Cardiac fibroblast (primary cell): ENCODE results near the gene P2RY14.

Source experiments
- DNase-seq, 2 donors: peaks; one replicate each; pipeline versions ENCODE4 v3.0.0 to v3.0.0-alpha.2; 2010; ENCODE audit warnings: low read depth in 2 of 2
- H3K4me3 ChIP-seq, 2 donors: replicated peaks in 1 of 2; 1 replicate in 1 of 2; 2 replicates in 1 of 2; pipeline ENCODE4 v1.5.1; 2011; ENCODE audit warnings: low read depth in 2 of 2, low read length in 2 of 2, mild to moderate bottlenecking in 2 of 2, moderate library complexity in 1 of 2
- TF ChIP-seq, protein P1 (sequence below): IDR thresholded peaks from one replicate; pipeline ENCODE4 v1.5.1; 2011; ENCODE audit warnings: low read depth, mild to moderate bottlenecking, low read length, inconsistent platforms

The P2RY14 gene

DNA sequence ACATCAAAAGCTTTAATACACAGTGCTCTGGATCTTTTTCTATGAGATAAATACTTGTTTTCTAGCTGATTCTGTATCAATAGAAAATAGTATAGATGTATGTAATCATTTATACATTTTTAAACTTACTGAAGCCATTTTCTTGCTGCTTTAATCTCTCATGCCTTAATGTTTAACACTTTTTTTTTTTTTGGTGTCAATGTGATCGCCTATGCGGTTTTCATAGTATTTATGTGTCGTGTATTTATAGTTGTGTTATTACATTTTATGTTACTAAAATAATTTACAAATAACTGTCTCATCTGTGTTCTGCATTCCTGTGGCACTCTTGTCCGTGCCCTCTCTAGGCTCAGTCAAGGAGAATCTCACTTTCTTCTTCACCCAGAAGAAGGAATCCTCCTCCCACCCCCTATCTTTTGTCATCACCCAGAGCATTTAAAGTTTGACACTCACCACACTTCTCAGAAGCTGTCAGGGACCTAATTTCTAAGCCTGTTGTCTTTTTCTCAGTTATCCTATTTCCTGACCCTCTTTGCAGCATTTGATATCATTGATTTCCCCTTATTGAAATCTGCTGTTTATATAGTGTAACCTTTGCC is 54.0 kb downstream of the P2RY14 start:
- no peak overlapping the region for H3K4me3 ChIP-seq
- no peak for DNase-seq
- TF ChIP-seq, protein P1, sequence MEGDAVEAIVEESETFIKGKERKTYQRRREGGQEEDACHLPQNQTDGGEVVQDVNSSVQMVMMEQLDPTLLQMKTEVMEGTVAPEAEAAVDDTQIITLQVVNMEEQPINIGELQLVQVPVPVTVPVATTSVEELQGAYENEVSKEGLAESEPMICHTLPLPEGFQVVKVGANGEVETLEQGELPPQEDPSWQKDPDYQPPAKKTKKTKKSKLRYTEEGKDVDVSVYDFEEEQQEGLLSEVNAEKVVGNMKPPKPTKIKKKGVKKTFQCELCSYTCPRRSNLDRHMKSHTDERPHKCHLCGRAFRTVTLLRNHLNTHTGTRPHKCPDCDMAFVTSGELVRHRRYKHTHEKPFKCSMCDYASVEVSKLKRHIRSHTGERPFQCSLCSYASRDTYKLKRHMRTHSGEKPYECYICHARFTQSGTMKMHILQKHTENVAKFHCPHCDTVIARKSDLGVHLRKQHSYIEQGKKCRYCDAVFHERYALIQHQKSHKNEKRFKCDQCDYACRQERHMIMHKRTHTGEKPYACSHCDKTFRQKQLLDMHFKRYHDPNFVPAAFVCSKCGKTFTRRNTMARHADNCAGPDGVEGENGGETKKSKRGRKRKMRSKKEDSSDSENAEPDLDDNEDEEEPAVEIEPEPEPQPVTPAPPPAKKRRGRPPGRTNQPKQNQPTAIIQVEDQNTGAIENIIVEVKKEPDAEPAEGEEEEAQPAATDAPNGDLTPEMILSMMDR, result no peak

DNA sequence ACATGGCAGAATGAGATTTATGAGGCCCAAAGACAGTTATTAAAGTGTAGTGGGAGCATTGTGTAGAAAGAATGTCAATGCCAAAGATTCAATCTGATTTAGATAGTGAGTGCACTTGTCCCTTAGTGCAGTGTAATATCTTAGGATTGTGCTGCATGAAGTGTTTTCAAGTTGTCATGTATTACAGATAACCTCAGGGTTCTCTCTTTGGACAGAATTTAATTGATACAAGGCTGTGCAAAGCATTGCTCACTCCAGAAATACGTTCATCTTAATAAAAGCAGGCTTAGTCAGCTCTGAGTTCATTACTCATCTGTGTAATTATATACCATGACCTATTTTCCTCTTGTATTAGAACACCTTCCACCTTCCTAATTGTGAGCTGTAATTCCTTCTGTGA is 59.3 kb downstream of the P2RY14 start:
- H3K4me3 ChIP-seq, result no peak overlapping the region
- TF ChIP-seq, protein P1, result no peak
- DNase-seq, result peak; percentile 43 to 64

DNA sequence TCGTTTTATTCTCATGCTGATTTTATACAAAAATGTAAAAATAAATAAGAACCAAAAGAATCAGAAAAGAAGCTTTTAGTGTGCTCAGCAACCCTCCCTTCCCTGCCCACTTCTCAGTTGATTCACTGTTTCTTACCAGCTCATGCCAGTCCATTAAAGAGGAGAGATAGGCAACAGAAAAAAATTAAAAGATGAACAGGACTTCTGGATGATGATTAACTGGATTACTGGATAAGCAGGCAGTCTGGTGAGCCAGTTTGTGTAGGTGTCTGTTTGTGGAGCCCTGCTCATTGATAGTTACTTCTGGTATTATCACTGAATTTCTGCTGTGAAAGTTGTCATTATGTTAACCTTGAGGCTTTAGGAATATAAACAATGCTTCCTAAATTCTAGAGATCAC is 60.2 kb downstream of the P2RY14 start:
- H3K4me3 ChIP-seq, result no peak overlapping the region
- TF ChIP-seq, protein P1, result no peak

DNA sequence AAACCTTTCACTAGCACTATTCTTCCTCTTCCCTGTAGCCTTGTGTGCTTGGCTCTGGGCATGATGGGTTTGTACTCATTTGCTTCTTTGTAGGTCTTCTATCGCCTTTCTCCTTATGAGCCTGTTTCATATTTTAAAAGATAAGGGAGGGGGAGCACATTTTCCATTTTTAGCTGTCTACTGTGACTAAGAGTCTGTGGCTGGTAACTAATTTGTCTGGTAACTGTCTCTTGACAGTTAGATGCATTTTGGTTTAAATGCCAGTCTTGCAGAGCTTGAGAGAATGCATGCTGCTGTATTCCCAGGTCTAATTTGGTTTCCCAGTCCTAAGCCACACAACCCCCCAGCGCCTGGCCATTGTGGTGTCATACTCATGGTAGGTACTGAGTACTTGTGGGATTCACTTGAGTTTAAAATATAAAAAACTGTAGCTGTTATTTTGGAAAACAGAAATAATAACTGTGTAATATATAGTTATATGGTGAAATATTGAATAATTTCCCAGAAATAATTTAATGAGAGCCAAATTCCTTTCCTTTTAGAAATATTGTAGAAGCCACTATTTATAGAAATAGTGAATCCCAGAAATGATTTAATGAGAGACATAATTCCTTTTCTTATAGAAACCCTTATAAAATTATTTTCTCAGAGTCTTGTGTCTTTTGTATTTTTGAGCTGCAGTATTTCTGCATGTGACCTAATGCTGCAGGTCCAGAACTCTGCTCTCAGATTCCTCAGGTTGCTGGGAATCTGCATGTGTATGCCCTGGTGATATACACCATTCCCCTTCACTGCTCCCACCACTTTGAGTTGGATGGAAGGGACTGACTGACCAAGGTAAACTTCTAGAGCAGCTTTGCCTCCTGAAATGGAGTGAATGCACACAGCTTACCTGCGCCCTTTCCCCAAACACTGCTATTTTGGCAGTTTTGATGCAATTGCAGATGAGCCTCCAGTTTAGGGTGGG is 61.4 kb downstream of the P2RY14 start:
- peak; percentile 18 to 63 for DNase-seq
- TF ChIP-seq, protein P1, result no peak
- no peak overlapping the region for H3K4me3 ChIP-seq

More for the DNA sequence above, 60.2 kb downstream of the P2RY14 start:
- no peak for DNase-seq

DNA sequence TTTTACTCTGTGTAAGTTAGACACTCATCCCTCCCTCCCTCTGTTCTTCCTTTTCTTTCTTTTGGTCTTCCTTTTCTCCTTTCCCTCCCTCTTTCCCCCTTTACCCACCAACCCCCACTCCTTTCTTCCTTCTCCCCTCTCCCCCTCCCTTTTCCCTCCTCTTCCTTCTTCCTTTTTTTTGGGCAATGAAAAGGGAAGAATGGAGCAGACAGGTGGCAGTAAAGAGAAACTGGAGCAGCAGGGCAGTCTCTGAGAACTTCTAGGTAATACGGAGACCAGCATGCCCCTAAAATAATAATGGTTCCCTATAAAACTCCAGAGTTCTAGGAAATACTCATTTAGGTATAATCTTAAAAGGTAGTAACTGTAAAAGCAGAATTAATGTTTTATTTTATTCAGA is 63.9 kb downstream of the P2RY14 start:
- no peak overlapping the region for H3K4me3 ChIP-seq
- TF ChIP-seq, protein P1, result no peak
- DNase-seq, result no peak

DNA sequence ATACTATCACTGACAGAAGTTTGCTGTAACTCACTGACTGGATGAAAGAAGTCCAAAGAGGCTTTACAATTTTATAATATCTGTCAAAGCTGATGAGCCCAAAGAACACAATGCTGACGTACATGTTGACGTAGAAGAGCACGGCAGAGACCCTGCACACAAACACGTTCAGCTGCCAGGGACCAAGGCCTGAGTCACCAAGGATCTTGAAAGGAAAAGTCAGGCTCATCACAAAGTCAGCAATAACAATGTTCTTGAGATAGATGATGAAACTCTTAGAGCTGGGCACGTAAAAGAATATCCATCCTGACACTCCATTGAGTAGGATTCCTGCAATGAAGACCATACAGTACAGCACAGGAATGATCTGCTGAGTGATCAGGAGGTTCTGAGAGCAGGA is 64.5 kb downstream of the P2RY14 start:
- peak; percentile 41 to 61 for DNase-seq
- no peak overlapping the region for H3K4me3 ChIP-seq
- TF ChIP-seq, protein P1, result no peak
